ENCODE measurements around the gene PLXNA1.

DNA sequence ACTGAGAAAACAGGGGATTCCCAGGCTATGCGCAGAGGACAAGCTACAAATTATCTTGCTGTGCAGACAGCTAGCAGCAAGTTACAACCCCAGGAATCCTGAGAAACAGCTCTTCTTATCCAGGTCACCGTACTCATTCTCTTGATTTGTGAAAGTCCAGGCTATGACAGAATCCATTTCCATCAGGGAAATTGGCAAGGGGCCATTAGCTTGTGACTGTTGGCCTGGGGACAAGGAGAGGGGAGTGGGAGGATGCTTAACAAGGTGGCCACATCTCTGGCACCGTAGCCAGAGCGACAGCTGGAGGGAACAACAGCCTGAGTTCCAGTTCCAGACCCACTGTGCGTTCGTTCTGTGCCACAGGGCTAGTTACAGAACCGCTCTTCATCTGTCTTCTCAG is 44.9 kb upstream of the PLXNA1 start:
- TF ChIP-seq POLR2AphosphoS5 (IDR thresholded peaks at IDR 0.05; ENCODE audit: low read depth, low read length) = no peak
- no peak for TF ChIP-seq ATF3 (IDR thresholded peaks at IDR 0.05)
- no peak for TF ChIP-seq SP1 (IDR thresholded peaks at IDR 0.05; ENCODE audit: low read depth)
- TF ChIP-seq, protein P1, sequence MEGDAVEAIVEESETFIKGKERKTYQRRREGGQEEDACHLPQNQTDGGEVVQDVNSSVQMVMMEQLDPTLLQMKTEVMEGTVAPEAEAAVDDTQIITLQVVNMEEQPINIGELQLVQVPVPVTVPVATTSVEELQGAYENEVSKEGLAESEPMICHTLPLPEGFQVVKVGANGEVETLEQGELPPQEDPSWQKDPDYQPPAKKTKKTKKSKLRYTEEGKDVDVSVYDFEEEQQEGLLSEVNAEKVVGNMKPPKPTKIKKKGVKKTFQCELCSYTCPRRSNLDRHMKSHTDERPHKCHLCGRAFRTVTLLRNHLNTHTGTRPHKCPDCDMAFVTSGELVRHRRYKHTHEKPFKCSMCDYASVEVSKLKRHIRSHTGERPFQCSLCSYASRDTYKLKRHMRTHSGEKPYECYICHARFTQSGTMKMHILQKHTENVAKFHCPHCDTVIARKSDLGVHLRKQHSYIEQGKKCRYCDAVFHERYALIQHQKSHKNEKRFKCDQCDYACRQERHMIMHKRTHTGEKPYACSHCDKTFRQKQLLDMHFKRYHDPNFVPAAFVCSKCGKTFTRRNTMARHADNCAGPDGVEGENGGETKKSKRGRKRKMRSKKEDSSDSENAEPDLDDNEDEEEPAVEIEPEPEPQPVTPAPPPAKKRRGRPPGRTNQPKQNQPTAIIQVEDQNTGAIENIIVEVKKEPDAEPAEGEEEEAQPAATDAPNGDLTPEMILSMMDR (IDR thresholded peaks at IDR 0.05 in 2 of 3, conservative IDR thresholded peaks at IDR 0.05 in 1 of 3; ENCODE audit: borderline replicate concordance in 1 of 3, insufficient read depth in 1 of 3, low read depth in 2 of 3, low read length in 2 of 3) = no peak
- no peak for TF ChIP-seq EZH2 (IDR thresholded peaks at IDR 0.05)
